Progenitor cell of endocrine pancreas (in vitro differentiated cells): ENCODE results near the gene TMED4. TPM values are rescaled to one million over a fixed set of nuclear protein-coding genes. Genes with fewer than 3 reads are reported as not detected.
A peak's percentile ranks its signal among the peaks of the same experiment; 100 is the strongest.

Source experiments
- DNase-seq: peaks from one replicate; pipeline ENCODE4 v3.0.0; 2021; ENCODE audit warnings: low spot score; ENCODE audit not compliant: unreplicated experiment
- H3K27ac Mint-ChIP-seq: 2 replicates; pipeline ENCODE4 v1.8.0; 2021; ENCODE audit warnings: mild to moderate bottlenecking, moderate library complexity, mixed read lengths
- H3K27me3 Mint-ChIP-seq: 2 replicates; pipeline ENCODE4 v1.8.0; 2021; ENCODE audit warnings: mixed read lengths
- H3K36me3 Mint-ChIP-seq: 2 replicates; pipeline ENCODE4 v1.8.0; 2022; ENCODE audit warnings: mixed read lengths; ENCODE audit not compliant: insufficient read depth
- H3K4me1 Mint-ChIP-seq: 2 replicates; pipeline ENCODE4 v1.8.0; 2021; ENCODE audit warnings: low read depth, mixed read lengths
- H3K4me3 Mint-ChIP-seq: 2 replicates; pipeline ENCODE4 v1.8.0; 2021; ENCODE audit warnings: low read depth, mild to moderate bottlenecking, moderate library complexity, mixed read lengths
- H3K9me3 Mint-ChIP-seq: 2 replicates; pipeline ENCODE4 v1.8.0; 2021; ENCODE audit warnings: low read depth, mixed read lengths
- CTCF ChIP-seq: fragments of 200-600 bp; sonication (generic); IDR thresholded peaks from one replicate; pipeline ENCODE4 v1.5.0; 2021; ENCODE audit warnings: antibody characterized with exemption, mild to moderate bottlenecking; ENCODE audit not compliant: unreplicated experiment
- total RNA-seq: library from RNA; stranded (reverse); gene quantifications from 2 replicates; pipeline ENCODE4 v1.2.1, GENCODE V29; 2021

TMED4 gene
- total RNA-seq, 1 donor from 2014 or later = 119 TPM

GRCh38 chr7:44626620-44627019 is 44.6 kb upstream of the TMED4 start:
- TF ChIP-seq CTCF = no peak
- Mint-ChIP-seq H3K27ac (no peak overlapping the region), H3K27me3 (no peaks in the 10 kb centered on the region), H3K36me3 (peaks cover 7% of the 10 kb centered on the region), H3K4me1 (peaks cover 19% of the 10 kb centered on the region), H3K4me3 (no peak overlapping the region), H3K9me3 (no peaks in the 10 kb centered on the region)
- no peak for DNase-seq

- Mint-ChIP-seq H3K4me1 (peaks cover 16% of the 10 kb centered on the region), H3K4me3 (no peak overlapping the region), H3K36me3 (peaks cover 7% of the 10 kb centered on the region), H3K9me3 (no peaks in the 10 kb centered on the region), H3K27me3 (no peaks in the 10 kb centered on the region), H3K27ac (peak overlapping the region; percentile 64)
- TF ChIP-seq CTCF = no peak
- no peak for DNase-seq
Measured at GRCh38 chr7:44625526-44626471, 43.8 kb upstream of the TMED4 start.

- Mint-ChIP-seq H3K4me1 (peaks cover 11% of the 10 kb centered on the region), H3K9me3 (no peaks in the 10 kb centered on the region), H3K27me3 (no peaks in the 10 kb centered on the region), H3K36me3 (peaks cover 5% of the 10 kb centered on the region), H3K27ac (no peak overlapping the region), H3K4me3 (no peak overlapping the region)
- DNase-seq = no peak
- no peak for TF ChIP-seq CTCF
Measured at GRCh38 chr7:44624318-44624717, 42.3 kb upstream of the TMED4 start.

- Mint-ChIP-seq H3K27ac (peak overlapping the region; percentile 3), H3K4me3 (no peak overlapping the region), H3K9me3 (no peaks in the 10 kb centered on the region), H3K4me1 (peaks cover 23% of the 10 kb centered on the region), H3K27me3 (no peaks in the 10 kb centered on the region), H3K36me3 (peaks cover 3% of the 10 kb centered on the region)
- DNase-seq = no peak
- no peak for TF ChIP-seq CTCF
Measured at GRCh38 chr7:44622342-44623151, 40.5 kb upstream of the TMED4 start.

GRCh38 chr7:44621750-44622103 is 39.7 kb upstream of the TMED4 start:
- DNase-seq = no peak
- no peak overlapping the region for H3K27ac Mint-ChIP-seq
- TF ChIP-seq CTCF = no peak
- H3K27me3 Mint-ChIP-seq = no peaks in the 10 kb centered on the region
- H3K4me3 Mint-ChIP-seq = no peak overlapping the region
- peaks cover 3% of the 10 kb centered on the region for H3K36me3 Mint-ChIP-seq
- H3K4me1 Mint-ChIP-seq = peaks cover 24% of the 10 kb centered on the region
- no peaks in the 10 kb centered on the region for H3K9me3 Mint-ChIP-seq
